Measurements from ENCODE around the gene CCDC9B.

Gene CCDC9B

GRCh38 chr15:40344631-40345120 is 3.9 kb upstream of the CCDC9B start:
- peak; percentile 56 for DNase-seq

GRCh38 chr15:40344217-40344616 is 3.5 kb upstream of the CCDC9B start:
- no peak for DNase-seq

GRCh38 chr15:40343512-40343911 is 2.8 kb upstream of the CCDC9B start:
- DNase-seq = no peak

- DNase-seq = no peak
These were observed 1.9 kb upstream of the CCDC9B start for GRCh38 chr15:40342416-40343320.

- peak; percentile 58 for DNase-seq
These were observed 550 bp downstream of the CCDC9B start for GRCh38 chr15:40340038-40340739.

GRCh38 chr15:40339621-40339945 is 1.2 kb downstream of the CCDC9B start:
- DNase-seq = peak; percentile 4

- DNase-seq = no peak
These were observed 1.7 kb downstream of the CCDC9B start for GRCh38 chr15:40338921-40339620.

- peak; percentile 50 for DNase-seq
These were observed 2.6 kb downstream of the CCDC9B start for GRCh38 chr15:40338041-40338657.

- DNase-seq = no peak
These were observed 3.1 kb downstream of the CCDC9B start for GRCh38 chr15:40337597-40337996.

GRCh38 chr15:40336744-40337122 is 4.0 kb downstream of the CCDC9B start:
- DNase-seq = no peak

- peak; percentile 23 for DNase-seq
These were observed 4.6 kb downstream of the CCDC9B start for GRCh38 chr15:40335938-40336743.

- no peak for DNase-seq
These were observed 5.6 kb downstream of the CCDC9B start for GRCh38 chr15:40334941-40335795.

GRCh38 chr15:40334541-40334940 is 6.2 kb downstream of the CCDC9B start:
- no peak for DNase-seq

- DNase-seq = peak; percentile 3
These were observed 6.7 kb downstream of the CCDC9B start for GRCh38 chr15:40333922-40334492.

GRCh38 chr15:40332113-40332781 is 8.5 kb downstream of the CCDC9B start:
- no peak for DNase-seq

- DNase-seq = no peak
These were observed 9.1 kb downstream of the CCDC9B start for GRCh38 chr15:40331637-40332036.

GRCh38 chr15:40331026-40331425 is 9.7 kb downstream of the CCDC9B start:
- no peak for DNase-seq

GRCh38 chr15:40330368-40330836 is 10.3 kb downstream of the CCDC9B start:
- peak; percentile 15 for DNase-seq

GRCh38 chr15:40329804-40330203 is 10.9 kb downstream of the CCDC9B start:
- DNase-seq = no peak

GRCh38 chr15:40328751-40329150 is 12.0 kb downstream of the CCDC9B start:
- DNase-seq = no peak
